ENCODE measurements around the gene CCDC59. TPM values are rescaled to one million over a fixed set of nuclear protein-coding genes. Genes with fewer than 3 reads are reported as not detected.
A peak's percentile ranks its signal among the peaks of the same experiment; 100 is the strongest.

CCDC59 gene
- total RNA-seq, 1 experiment from 2014 or later: 49.9 TPM

GRCh38 chr12:82400819-82401218, 42.6 kb upstream of the CCDC59 start:
- Histone ChIP-seq H3K27me3 (ENCODE audit: insufficient read depth, low read depth) (no peaks in the 10 kb centered on the region), H3K4me1 (replicated peaks; ENCODE audit: insufficient read depth) (no peaks in the 10 kb centered on the region), H3K4me3 (no peak overlapping the region), H3K9me2 (ENCODE audit: insufficient read depth) (no peaks in the 10 kb centered on the region), H3K4me2 (no peak overlapping the region), H4K20me1 (ENCODE audit: insufficient read depth) (no peaks in the 10 kb centered on the region), H3K27ac (no peak overlapping the region), H3K36me3 (ENCODE audit: low read depth) (no peaks in the 10 kb centered on the region), H2AFZ (no peak overlapping the region), H3K9me3 (ENCODE audit: insufficient read depth, low read depth) (no peaks in the 10 kb centered on the region), H3F3A (ENCODE audit: insufficient read depth, low read depth) (no peaks in the 10 kb centered on the region), H3K79me2 (ENCODE audit: low read depth) (no peaks in the 10 kb centered on the region)
- DNase-seq: no peak
- ChIA-PET POLR2A (ENCODE audit: unreplicated experiment) (no interaction called here), CTCF (no interaction called here)
- no peak for TF ChIP-seq EZH2 (IDR thresholded peaks at IDR 0.05; ENCODE audit: low read depth)
- no peak for TF ChIP-seq CTCF (conservative IDR thresholded peaks at IDR 0.05)
- BruUV-seq (replicated peaks): no TSS peak
- intact Hi-C loops (cut with micrococcal nuclease; ENCODE audit: unreplicated experiment): no loop called here

DNA sequence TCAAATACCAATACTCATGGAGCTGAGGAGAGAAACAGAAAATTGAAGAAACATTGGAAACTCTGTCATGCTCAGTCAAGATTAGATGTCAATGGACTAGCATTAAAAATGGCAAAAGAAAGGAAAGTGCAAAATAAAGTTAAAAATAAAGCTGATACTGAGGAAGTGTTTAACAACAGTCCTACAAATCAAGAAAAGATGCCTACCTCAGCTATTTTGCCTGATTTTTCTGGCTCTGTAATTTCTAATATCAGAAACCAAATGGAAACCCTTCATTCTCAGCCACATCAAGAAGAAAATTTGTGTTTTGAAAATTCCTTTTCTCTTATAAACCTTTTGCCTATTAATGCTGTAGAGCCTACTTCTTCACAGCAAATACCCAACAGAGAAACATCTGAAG, 40.7 kb upstream of the CCDC59 start:
- DNase-seq: no peak
- ChIA-PET CTCF (no interaction called here), POLR2A (ENCODE audit: unreplicated experiment) (interaction anchor here (0.7 kb wide), 1 partner anchor 18 kb away, joined by 4 read pairs; no protein-coding TSS in a partner anchor)
- Histone ChIP-seq H3K27ac (no peak overlapping the region), H3K4me1 (replicated peaks; ENCODE audit: insufficient read depth) (no peaks in the 10 kb centered on the region), H3K36me3 (ENCODE audit: low read depth) (no peaks in the 10 kb centered on the region), H3K9me2 (ENCODE audit: insufficient read depth) (no peaks in the 10 kb centered on the region), H3K4me2 (no peak overlapping the region), H2AFZ (no peak overlapping the region), H3K4me3 (no peak overlapping the region), H3K9me3 (ENCODE audit: insufficient read depth, low read depth) (no peaks in the 10 kb centered on the region), H3F3A (ENCODE audit: insufficient read depth, low read depth) (no peaks in the 10 kb centered on the region), H3K27me3 (ENCODE audit: insufficient read depth, low read depth) (no peaks in the 10 kb centered on the region), H3K79me2 (ENCODE audit: low read depth) (no peaks in the 10 kb centered on the region), H4K20me1 (ENCODE audit: insufficient read depth) (no peaks in the 10 kb centered on the region)
- TF ChIP-seq EZH2 (IDR thresholded peaks at IDR 0.05; ENCODE audit: low read depth): no peak
- TF ChIP-seq CTCF (conservative IDR thresholded peaks at IDR 0.05): no peak
- BruUV-seq (replicated peaks): no TSS peak
- intact Hi-C loops (cut with micrococcal nuclease; ENCODE audit: unreplicated experiment): no loop called here

- no peak overlapping the region for H3K4me2 ChIP-seq
- H3K36me3 ChIP-seq (ENCODE audit: low read depth): no peaks in the 10 kb centered on the region
- intact Hi-C loops (cut with micrococcal nuclease; ENCODE audit: unreplicated experiment): loop anchor here (1.0 to 5.0 kb wide), 2 partner anchors 243 to 302 kb away; partner anchors contain the start of gene TMTC2
- H3K4me3 ChIP-seq: no peak overlapping the region
- no peaks in the 10 kb centered on the region for H3F3A ChIP-seq (ENCODE audit: insufficient read depth, low read depth)
- no peaks in the 10 kb centered on the region for H4K20me1 ChIP-seq (ENCODE audit: insufficient read depth)
- no peaks in the 10 kb centered on the region for H3K9me2 ChIP-seq (ENCODE audit: insufficient read depth)
- no peaks in the 10 kb centered on the region for H3K9me3 ChIP-seq (ENCODE audit: insufficient read depth, low read depth)
- POLR2A ChIA-PET (ENCODE audit: unreplicated experiment): no interaction called here
- DNase-seq: no peak
- no peaks in the 10 kb centered on the region for H3K27me3 ChIP-seq (ENCODE audit: insufficient read depth, low read depth)
- no TSS peak for BruUV-seq (replicated peaks)
- TF ChIP-seq EZH2 (IDR thresholded peaks at IDR 0.05; ENCODE audit: low read depth): no peak
- peak; percentile 65 for TF ChIP-seq CTCF (conservative IDR thresholded peaks at IDR 0.05)
- H3K4me1 ChIP-seq (replicated peaks; ENCODE audit: insufficient read depth): no peaks in the 10 kb centered on the region
- H3K79me2 ChIP-seq (ENCODE audit: low read depth): no peaks in the 10 kb centered on the region
- CTCF ChIA-PET: no interaction called here
- H3K27ac ChIP-seq: no peak overlapping the region
- H2AFZ ChIP-seq: no peak overlapping the region
Measured at GRCh38 chr12:82383930-82384552, 25.9 kb upstream of the CCDC59 start.
